ENCODE measurements around the gene PPP6R3. TPM values are rescaled to one million over a fixed set of nuclear protein-coding genes. Genes with fewer than 3 reads are reported as not detected.

Gene PPP6R3
- total RNA-seq, 1 donor from 2014 or later, result 121 TPM

- ATAC-seq, result no peak
- no peak for DNase-seq (ENCODE audit: low spot score)
- intact Hi-C loops (cut with DNase I), result no loop called here
These were observed 48.5 kb downstream of the PPP6R3 start for GRCh38 chr11:68509066-68509465.

- ATAC-seq, result no peak
- intact Hi-C loops (cut with DNase I), result no loop called here
- no peak for DNase-seq (ENCODE audit: low spot score)
These were observed 53.5 kb downstream of the PPP6R3 start for GRCh38 chr11:68513930-68514487.

GRCh38 chr11:68517121-68517741 lies 56.7 kb downstream of the PPP6R3 start:
- DNase-seq (ENCODE audit: low spot score) (no peak), ATAC-seq (no peak)
- intact Hi-C loops (cut with DNase I), result no loop called here

GRCh38 chr11:68518191-68518590 lies 57.6 kb downstream of the PPP6R3 start:
- intact Hi-C loops (cut with DNase I), result no loop called here
- ATAC-seq (no peak), DNase-seq (ENCODE audit: low spot score) (no peak)

GRCh38 chr11:68521969-68522652 lies 61.6 kb downstream of the PPP6R3 start:
- intact Hi-C loops (cut with DNase I), result no loop called here
- DNase-seq (ENCODE audit: low spot score), result no peak
- ATAC-seq, result no peak

GRCh38 chr11:68523033-68523432 lies 62.5 kb downstream of the PPP6R3 start:
- DNase-seq (ENCODE audit: low spot score) (no peak), ATAC-seq (no peak)
- intact Hi-C loops (cut with DNase I), result no loop called here

- peak; percentile 74 for ATAC-seq
- DNase-seq (ENCODE audit: low spot score), result no peak
- intact Hi-C loops (cut with DNase I), result no loop called here
These were observed 63.2 kb downstream of the PPP6R3 start for GRCh38 chr11:68523743-68524142.

GRCh38 chr11:68524213-68524612 lies 63.7 kb downstream of the PPP6R3 start:
- intact Hi-C loops (cut with DNase I), result no loop called here
- ATAC-seq, result peak; percentile 71
- DNase-seq (ENCODE audit: low spot score), result no peak

GRCh38 chr11:68524681-68525080 lies 64.1 kb downstream of the PPP6R3 start:
- intact Hi-C loops (cut with DNase I), result no loop called here
- DNase-seq (ENCODE audit: low spot score) (no peak), ATAC-seq (peak; percentile 74)

GRCh38 chr11:68525336-68525735 lies 64.8 kb downstream of the PPP6R3 start:
- intact Hi-C loops (cut with DNase I), result no loop called here
- ATAC-seq, result no peak

GRCh38 chr11:68525930-68526329 lies 65.4 kb downstream of the PPP6R3 start:
- intact Hi-C loops (cut with DNase I), result no loop called here
- ATAC-seq, result no peak

More at GRCh38 chr11:68525336-68525735, 64.8 kb downstream of the PPP6R3 start:
- no peak for DNase-seq (ENCODE audit: low spot score)

GRCh38 chr11:68527585-68527984 lies 67.0 kb downstream of the PPP6R3 start:
- ATAC-seq (no peak), DNase-seq (ENCODE audit: low spot score) (no peak)
- intact Hi-C loops (cut with DNase I), result no loop called here

More at GRCh38 chr11:68525930-68526329, 65.4 kb downstream of the PPP6R3 start:
- no peak for DNase-seq (ENCODE audit: low spot score)

- ATAC-seq (no peak), DNase-seq (ENCODE audit: low spot score) (no peak)
- intact Hi-C loops (cut with DNase I), result no loop called here
These were observed 68.1 kb downstream of the PPP6R3 start for GRCh38 chr11:68528630-68529029.

GRCh38 chr11:68531129-68531693 lies 70.7 kb downstream of the PPP6R3 start:
- intact Hi-C loops (cut with DNase I), result no loop called here
- ATAC-seq (no peak), DNase-seq (ENCODE audit: low spot score) (no peak)

- no peak for DNase-seq (ENCODE audit: low spot score)
- ATAC-seq, result no peak
- intact Hi-C loops (cut with DNase I), result no loop called here
These were observed 72.3 kb downstream of the PPP6R3 start for GRCh38 chr11:68532727-68533369.

- ATAC-seq (no peak), DNase-seq (ENCODE audit: low spot score) (no peak)
- intact Hi-C loops (cut with DNase I), result no loop called here
These were observed 73.4 kb downstream of the PPP6R3 start for GRCh38 chr11:68533945-68534344.

- intact Hi-C loops (cut with DNase I), result no loop called here
- DNase-seq (ENCODE audit: low spot score), result no peak
- peak; percentile 20 for ATAC-seq
These were observed 74.5 kb downstream of the PPP6R3 start for GRCh38 chr11:68535098-68535497.

GRCh38 chr11:68536706-68537105 lies 76.2 kb downstream of the PPP6R3 start:
- intact Hi-C loops (cut with DNase I), result no loop called here
- DNase-seq (ENCODE audit: low spot score) (no peak), ATAC-seq (no peak)

GRCh38 chr11:68538025-68538424 lies 77.5 kb downstream of the PPP6R3 start:
- ATAC-seq (no peak), DNase-seq (ENCODE audit: low spot score) (no peak)
- intact Hi-C loops (cut with DNase I), result no loop called here

- DNase-seq (ENCODE audit: low spot score) (no peak), ATAC-seq (no peak)
- intact Hi-C loops (cut with DNase I), result no loop called here
These were observed 78.8 kb downstream of the PPP6R3 start for GRCh38 chr11:68539395-68539794.

All from sciatic nerve (tissue), 2 donors.